MM.1S (cell line): Measurements from ENCODE around the gene CARHSP1.

Source experiments
- DNase-seq: peaks from one replicate; pipeline ENCODE4 v3.0.0-alpha.2; 2015
- H2AFZ ChIP-seq: fragments of 300-600 bp; sonication (generic); 2 replicates; pipeline ENCODE4 v1.6.0; 2016; ENCODE audit warnings: antibody characterized with exemption, low read length
- H3F3A ChIP-seq: fragments of 300-600 bp; sonication (generic); 2 replicates; pipeline ENCODE4 v1.6.1; 2016; ENCODE audit warnings: mild to moderate bottlenecking, antibody characterized with exemption, low read length, moderate library complexity, mixed read lengths; ENCODE audit not compliant: insufficient read depth
- H3K27ac ChIP-seq: fragments of 300-600 bp; sonication (generic); 2 replicates; pipeline ENCODE4 v1.5.1; 2016; ENCODE audit warnings: mild to moderate bottlenecking, low read length
- H3K27me3 ChIP-seq: fragments of 300-600 bp; sonication (generic); replicated peaks from 2 replicates; pipeline ENCODE4 v1.6.0; 2016; ENCODE audit warnings: low read length; ENCODE audit not compliant: insufficient read depth
- H3K36me3 ChIP-seq: fragments of 300-600 bp; sonication (generic); replicated peaks from 2 replicates; pipeline ENCODE4 v1.6.1; 2016; ENCODE audit warnings: mild to moderate bottlenecking, low read length, mixed read lengths; ENCODE audit not compliant: insufficient read depth
- H3K4me1 ChIP-seq: fragments of 300-600 bp; sonication (generic); 2 replicates; pipeline ENCODE4 v1.6.1; 2016; ENCODE audit warnings: low read length, mixed read lengths
- H3K4me2 ChIP-seq: fragments of 300-600 bp; sonication (generic); 2 replicates; pipeline ENCODE4 v1.6.0; 2016; ENCODE audit warnings: low read depth, low read length
- H3K4me3 ChIP-seq: fragments of 300-600 bp; sonication (generic); 2 replicates; pipeline ENCODE4 v1.5.1; 2016; ENCODE audit warnings: low read length, mixed read lengths
- H3K79me2 ChIP-seq: fragments of 300-600 bp; sonication (generic); 2 replicates; pipeline ENCODE4 v1.6.1; 2016; ENCODE audit warnings: mixed run types, low read length, mixed read lengths
- H3K9ac ChIP-seq: fragments of 300-600 bp; sonication (generic); 2 replicates; pipeline ENCODE4 v1.6.1; 2016; ENCODE audit warnings: low read length, mixed read lengths
- H3K9me2 ChIP-seq: fragments of 300-600 bp; sonication (generic); replicated peaks from 2 replicates; pipeline ENCODE4 v1.6.1; 2016; ENCODE audit warnings: mild to moderate bottlenecking, low read length, mixed read lengths; ENCODE audit not compliant: insufficient read depth
- H3K9me3 ChIP-seq: fragments of 300-600 bp; sonication (generic); replicated peaks from 2 replicates; pipeline ENCODE4 v1.6.1; 2016; ENCODE audit warnings: mild to moderate bottlenecking, low read length, mixed read lengths; ENCODE audit not compliant: insufficient read depth
- H4K20me1 ChIP-seq: fragments of 300-600 bp; sonication (generic); 2 replicates; pipeline ENCODE4 v1.6.1; 2016; ENCODE audit warnings: mild to moderate bottlenecking, low read length, moderate library complexity, mixed read lengths; ENCODE audit not compliant: insufficient read depth
- CTCF ChIP-seq: fragments of 300-600 bp; sonication (generic); IDR thresholded peaks from 2 replicates; pipeline ENCODE4 v1.5.1; 2016; ENCODE audit warnings: antibody characterized with exemption, low read length, mixed read lengths
- EZH2 ChIP-seq: fragments of 300-600 bp; sonication (generic); optimal IDR thresholded peaks from 2 replicates; pipeline ENCODE3; 2017; ENCODE audit warnings: low read depth, mild to moderate bottlenecking, antibody characterized with exemption, low read length, mixed read lengths
- EZH2phosphoT487 ChIP-seq: fragments of 300-600 bp; sonication (generic); IDR thresholded peaks from 2 replicates; pipeline ENCODE4 v1.6.1; 2018; ENCODE audit warnings: antibody characterized with exemption, low read length

Gene CARHSP1

GRCh38 chr16:8890549-8890921 is 21.7 kb upstream of the CARHSP1 start:
- Histone ChIP-seq H3K36me3 (peaks cover 18% of the 10 kb centered on the region), H3K9ac (no peak overlapping the region), H3K79me2 (peaks cover 10% of the 10 kb centered on the region; the same call in 1 of the 2 replicates), H4K20me1 (no peaks in the 10 kb centered on the region), H3K27ac (no peak overlapping the region), H3K4me3 (no peak overlapping the region), H2AFZ (no peak overlapping the region), H3K9me3 (no peaks in the 10 kb centered on the region), H3K9me2 (no peaks in the 10 kb centered on the region), H3K4me2 (no peak overlapping the region), H3F3A (peaks cover 3% of the 10 kb centered on the region; the same call in 1 of the 2 replicates), H3K4me1 (no peaks in the 10 kb centered on the region), H3K27me3 (no peaks in the 10 kb centered on the region)
- DNase-seq, result no peak
- no peak for TF ChIP-seq CTCF

- H3K27ac ChIP-seq, result no peak overlapping the region
- H3K4me3 ChIP-seq, result no peak overlapping the region
- H3K4me1 ChIP-seq, result no peaks in the 10 kb centered on the region
- no peak overlapping the region for H2AFZ ChIP-seq
- H3K9me3 ChIP-seq, result no peaks in the 10 kb centered on the region
- H3K79me2 ChIP-seq, result peaks cover 10% of the 10 kb centered on the region; the same call in 1 of the 2 replicates
- no peak for DNase-seq
- no peak overlapping the region for H3K9ac ChIP-seq
- H3K27me3 ChIP-seq, result no peaks in the 10 kb centered on the region
- TF ChIP-seq CTCF, result no peak
- TF ChIP-seq EZH2, result no peak
- no peak for TF ChIP-seq EZH2phosphoT487
- no peak overlapping the region for H3K4me2 ChIP-seq
- H4K20me1 ChIP-seq, result no peaks in the 10 kb centered on the region
- H3K36me3 ChIP-seq, result peaks cover 16% of the 10 kb centered on the region
- H3F3A ChIP-seq, result peaks cover 3% of the 10 kb centered on the region; the same call in 1 of the 2 replicates
- no peaks in the 10 kb centered on the region for H3K9me2 ChIP-seq
Measured at GRCh38 chr16:8889893-8890548, 21.2 kb upstream of the CARHSP1 start.

GRCh38 chr16:8888951-8889892 is 20.4 kb upstream of the CARHSP1 start:
- TF ChIP-seq EZH2 (no peak), EZH2phosphoT487 (no peak), CTCF (no peak)
- H2AFZ ChIP-seq, result no peak overlapping the region

More at GRCh38 chr16:8888951-8889892, 20.4 kb upstream of the CARHSP1 start:
- no peak for DNase-seq
- Histone ChIP-seq H3K79me2 (peaks cover 8% of the 10 kb centered on the region; the same call in 1 of the 2 replicates), H3K4me3 (no peak overlapping the region), H3K4me2 (no peak overlapping the region), H3K36me3 (peaks cover 12% of the 10 kb centered on the region), H3K27me3 (no peaks in the 10 kb centered on the region), H4K20me1 (no peaks in the 10 kb centered on the region), H3K4me1 (no peaks in the 10 kb centered on the region), H3K27ac (no peak overlapping the region), H3K9me2 (no peaks in the 10 kb centered on the region), H3K9ac (no peak overlapping the region), H3K9me3 (no peaks in the 10 kb centered on the region), H3F3A (peaks cover 3% of the 10 kb centered on the region; the same call in 1 of the 2 replicates)
